ENCODE measurements around the gene U2SURP.
"Not testable (repeated sequence)": the region's sequence is repeated elsewhere in the genome, so short reads cannot be mapped to it uniquely, and the experiment has no call there.

U2SURP gene

DNA sequence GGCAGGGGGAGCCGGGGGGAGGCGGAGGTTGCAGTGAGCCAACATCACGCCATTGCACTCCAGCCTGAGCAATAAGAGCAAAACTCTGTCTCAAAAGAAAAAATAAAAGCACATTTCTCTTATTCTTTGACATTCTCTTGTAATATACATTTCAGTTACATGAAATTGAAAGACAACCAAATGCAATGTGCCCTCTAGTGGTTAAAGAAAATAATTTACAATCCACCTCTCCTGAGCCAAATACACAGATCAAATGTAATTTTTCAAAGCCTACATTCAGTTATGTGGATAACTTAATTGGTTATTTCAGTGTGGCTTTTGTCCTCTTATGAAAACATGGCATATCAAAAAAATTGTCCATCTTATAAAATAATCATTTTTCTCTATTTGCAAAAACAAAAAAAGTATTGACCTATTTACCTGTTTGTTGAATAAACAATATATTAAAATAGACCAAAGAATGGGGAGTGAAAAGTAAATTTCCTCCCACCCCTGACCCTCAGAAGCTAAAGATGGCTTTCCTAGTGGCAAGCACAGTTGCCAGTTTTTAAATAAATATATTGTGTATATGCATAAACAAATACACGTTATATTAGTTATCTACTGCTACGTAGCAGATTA is 14.2 kb upstream of the U2SURP start:
- DNase-seq (ENCODE audit: low read depth), result peak; percentile 75
- no peak overlapping the region for H3K4me3 ChIP-seq (ENCODE audit: low read depth, low read length)
- TF ChIP-seq, protein P1, sequence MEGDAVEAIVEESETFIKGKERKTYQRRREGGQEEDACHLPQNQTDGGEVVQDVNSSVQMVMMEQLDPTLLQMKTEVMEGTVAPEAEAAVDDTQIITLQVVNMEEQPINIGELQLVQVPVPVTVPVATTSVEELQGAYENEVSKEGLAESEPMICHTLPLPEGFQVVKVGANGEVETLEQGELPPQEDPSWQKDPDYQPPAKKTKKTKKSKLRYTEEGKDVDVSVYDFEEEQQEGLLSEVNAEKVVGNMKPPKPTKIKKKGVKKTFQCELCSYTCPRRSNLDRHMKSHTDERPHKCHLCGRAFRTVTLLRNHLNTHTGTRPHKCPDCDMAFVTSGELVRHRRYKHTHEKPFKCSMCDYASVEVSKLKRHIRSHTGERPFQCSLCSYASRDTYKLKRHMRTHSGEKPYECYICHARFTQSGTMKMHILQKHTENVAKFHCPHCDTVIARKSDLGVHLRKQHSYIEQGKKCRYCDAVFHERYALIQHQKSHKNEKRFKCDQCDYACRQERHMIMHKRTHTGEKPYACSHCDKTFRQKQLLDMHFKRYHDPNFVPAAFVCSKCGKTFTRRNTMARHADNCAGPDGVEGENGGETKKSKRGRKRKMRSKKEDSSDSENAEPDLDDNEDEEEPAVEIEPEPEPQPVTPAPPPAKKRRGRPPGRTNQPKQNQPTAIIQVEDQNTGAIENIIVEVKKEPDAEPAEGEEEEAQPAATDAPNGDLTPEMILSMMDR (conservative IDR thresholded peaks at IDR 0.05; ENCODE audit: low read depth, low read length), result peak; percentile 58

DNA sequence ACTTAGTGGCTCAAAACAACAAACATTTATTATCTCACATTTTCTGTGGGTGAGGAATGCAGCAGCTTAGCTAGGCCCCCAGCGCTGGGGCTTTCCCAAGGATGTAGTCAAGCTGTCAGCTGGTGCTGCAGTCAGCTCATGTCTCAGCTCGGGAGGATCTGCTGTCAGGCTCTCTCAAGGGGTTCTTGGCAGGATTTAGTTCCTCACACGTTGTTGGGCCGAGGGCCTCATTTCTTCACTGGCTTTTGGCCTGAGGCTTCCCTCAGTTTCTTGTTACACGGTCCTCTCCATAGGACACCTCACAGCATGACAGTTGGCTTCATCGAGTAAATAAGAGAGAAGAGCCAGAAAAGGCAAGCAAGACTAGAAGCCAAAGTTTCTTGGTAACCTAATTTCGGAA is 13.7 kb upstream of the U2SURP start:
- DNase-seq (ENCODE audit: low read depth), result peak; percentile 98
- TF ChIP-seq, protein P1 (conservative IDR thresholded peaks at IDR 0.05; ENCODE audit: low read depth, low read length), result no peak
- H3K4me3 ChIP-seq (ENCODE audit: low read depth, low read length), result no peak overlapping the region

DNA sequence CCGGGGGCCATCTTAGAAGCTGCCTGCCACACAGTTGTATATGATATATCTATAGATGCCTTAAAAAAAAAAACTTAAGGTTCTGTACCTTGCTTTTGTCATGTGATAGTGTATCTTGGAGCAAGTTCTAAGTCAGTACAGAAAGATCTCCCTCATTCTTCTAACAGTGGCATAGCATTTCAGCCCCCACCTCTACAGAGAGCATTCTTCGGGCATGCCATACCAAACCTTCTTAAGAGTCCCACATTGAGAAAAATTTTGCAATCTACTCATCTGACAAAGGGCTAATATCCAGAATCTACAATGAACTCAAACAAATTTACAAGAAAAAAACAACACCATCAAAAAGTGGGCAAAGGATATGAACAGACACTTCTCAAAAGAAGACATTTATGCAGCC is 13.1 kb upstream of the U2SURP start:
- not testable (repeated sequence) for H3K4me3 ChIP-seq (ENCODE audit: low read depth, low read length)
- peak; percentile 61 for DNase-seq (ENCODE audit: low read depth)

DNA sequence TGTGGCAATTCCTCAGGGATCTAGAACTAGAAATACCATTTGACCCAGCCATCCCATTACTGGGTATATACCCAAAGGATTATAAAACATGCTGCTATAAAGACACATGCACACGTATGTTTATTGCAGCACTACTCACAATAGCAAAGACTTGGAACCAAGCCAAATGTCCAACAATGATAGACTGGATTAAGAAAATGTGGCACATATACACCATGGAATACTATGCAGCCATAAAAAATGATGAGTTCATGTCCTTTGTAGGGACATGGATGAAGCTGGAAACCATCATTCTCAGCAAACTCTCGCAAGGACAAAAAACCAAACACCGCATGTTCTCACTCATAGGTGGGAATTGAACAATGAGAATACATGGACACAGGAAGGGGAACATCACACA is 12.5 kb upstream of the U2SURP start:
- H3K4me3 ChIP-seq (ENCODE audit: low read depth, low read length); DNase-seq (ENCODE audit: low read depth): not testable (repeated sequence)

DNA sequence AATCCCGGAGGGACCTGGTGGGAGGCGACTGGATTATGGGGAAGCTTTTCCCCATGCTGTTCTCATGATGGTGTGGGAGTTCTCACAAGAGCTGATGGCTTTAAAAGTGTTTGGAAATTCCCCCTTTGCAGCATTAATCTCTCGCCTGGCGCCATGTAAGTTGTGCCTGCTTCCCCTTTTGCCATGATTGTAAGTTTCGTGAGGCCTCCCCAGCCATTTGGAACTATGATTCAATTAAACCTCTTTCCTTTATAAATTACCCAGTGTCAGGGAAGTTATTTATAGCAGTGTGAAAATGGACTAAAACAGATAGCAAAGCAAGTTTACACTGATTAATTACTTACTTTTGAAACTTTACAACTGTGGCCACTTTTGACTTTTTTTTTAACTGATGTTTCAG is 10.6 kb upstream of the U2SURP start:
- DNase-seq (ENCODE audit: low read depth), result no peak
- TF ChIP-seq, protein P1 (conservative IDR thresholded peaks at IDR 0.05; ENCODE audit: low read depth, low read length), result no peak
- no peak overlapping the region for H3K4me3 ChIP-seq (ENCODE audit: low read depth, low read length)

DNA sequence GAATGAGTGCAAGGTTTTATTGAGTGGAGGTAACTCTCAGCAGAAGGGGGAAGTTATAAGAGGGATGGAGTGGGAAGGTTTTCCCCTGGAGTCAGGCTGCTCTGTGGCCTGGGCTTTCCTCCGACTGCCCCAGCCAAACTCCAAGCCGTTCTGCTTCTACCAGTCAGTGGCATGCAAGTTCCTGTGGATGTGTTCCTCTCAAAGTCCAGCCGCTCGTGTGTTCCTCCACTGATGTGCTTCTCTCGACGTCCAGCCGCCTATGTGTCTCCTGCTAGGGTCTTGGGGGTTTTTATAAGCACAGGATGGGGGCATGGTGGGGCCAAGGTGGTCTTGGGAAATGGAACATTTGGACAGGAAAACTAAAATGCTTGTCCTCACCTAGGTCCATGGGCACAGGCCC is 9.0 kb upstream of the U2SURP start:
- TF ChIP-seq, protein P1 (conservative IDR thresholded peaks at IDR 0.05; ENCODE audit: low read depth, low read length), result no peak
- H3K4me3 ChIP-seq (ENCODE audit: low read depth, low read length), result no peak overlapping the region
- DNase-seq (ENCODE audit: low read depth), result no peak

DNA sequence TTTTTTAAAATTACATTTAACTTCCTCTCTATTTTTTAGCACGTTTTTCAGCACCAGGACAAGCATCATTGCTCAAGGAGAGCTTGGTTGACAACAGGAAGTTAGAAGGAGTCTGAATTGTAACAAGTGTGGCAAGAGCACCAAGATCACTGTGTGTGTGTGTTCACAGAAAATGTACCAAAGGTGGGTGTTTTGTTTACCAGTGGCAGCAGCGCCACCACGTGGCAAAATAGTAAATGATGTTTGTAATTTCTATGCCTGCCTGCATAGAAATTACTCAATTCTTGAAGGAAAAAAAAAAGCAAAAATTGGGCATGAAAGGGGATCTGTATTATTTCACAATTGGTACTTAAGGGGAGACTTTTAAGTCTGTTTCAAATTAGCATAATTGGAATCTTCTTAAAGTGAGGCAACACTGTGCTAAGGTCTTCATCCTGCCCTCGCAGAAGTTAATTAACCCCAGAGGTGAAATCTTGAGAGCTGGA is 7.4 kb upstream of the U2SURP start:
- TF ChIP-seq, protein P1 (conservative IDR thresholded peaks at IDR 0.05; ENCODE audit: low read depth, low read length), result peak; percentile 73
- DNase-seq (ENCODE audit: low read depth), result peak; percentile 89
- H3K4me3 ChIP-seq (ENCODE audit: low read depth, low read length), result no peak overlapping the region

DNA sequence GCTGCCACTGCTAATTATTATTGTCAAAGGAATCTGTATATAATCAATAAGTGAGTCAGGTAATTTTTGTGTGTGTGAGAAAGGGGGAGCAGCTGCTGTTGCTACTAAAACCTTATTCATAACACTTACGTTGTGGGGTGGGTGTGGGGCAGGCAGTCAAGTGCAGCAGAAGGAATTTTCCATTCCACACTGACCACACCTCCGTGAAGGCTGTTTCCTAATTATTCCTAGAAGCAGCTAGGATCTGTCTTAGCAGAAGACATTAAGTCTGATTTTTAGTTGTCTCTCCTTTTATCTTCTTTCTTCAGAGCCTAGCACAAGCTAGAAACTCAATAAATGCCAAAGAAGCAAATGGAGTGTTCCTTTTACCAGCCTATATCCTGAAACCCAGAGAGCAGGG is 4.0 kb upstream of the U2SURP start:
- no peak for DNase-seq (ENCODE audit: low read depth)
- TF ChIP-seq, protein P1 (conservative IDR thresholded peaks at IDR 0.05; ENCODE audit: low read depth, low read length), result no peak
- no peak overlapping the region for H3K4me3 ChIP-seq (ENCODE audit: low read depth, low read length)

Measured in choroid plexus epithelial cell (primary cell).